Uterus (tissue), 4 donors: ENCODE results near the gene ZNF341. TPM values are rescaled to one million over a fixed set of nuclear protein-coding genes. Genes with fewer than 3 reads are reported as not detected.

Experiments used
- DNase-seq, 2 donors: peaks; one replicate each; pipeline ENCODE4 v3.0.0-alpha.2; 2019 to 2020
- H3K27ac ChIP-seq, 2 donors: fragments of 200-600 bp; sonication (generic); 1 replicate in 1 of 2; 2 replicates in 1 of 2; pipeline ENCODE4 v1.5.1; 2016 to 2018
- H3K27me3 ChIP-seq, 2 donors: fragments of 200-600 bp; sonication (generic); one replicate each; pipeline ENCODE4 v1.5.1; 2018 to 2019; ENCODE audit warnings: control low read depth in 1 of 2
- H3K36me3 ChIP-seq, 2 donors: fragments of 200-600 bp; sonication (generic); one replicate each; pipeline ENCODE4 v1.5.1; 2019; ENCODE audit warnings: control low read depth in 1 of 2
- H3K4me1 ChIP-seq, 2 donors: fragments of 200-600 bp; sonication (generic); one replicate each; pipeline ENCODE4 v1.5.1; 2018 to 2019; ENCODE audit warnings: control low read depth in 1 of 2
- H3K4me3 ChIP-seq, 2 donors: fragments of 200-600 bp; sonication (generic); 1 replicate in 1 of 2; 2 replicates in 1 of 2; pipeline ENCODE4 v1.5.1; 2018 to 2019; ENCODE audit warnings: mild to moderate bottlenecking in 1 of 2
- H3K9me3 ChIP-seq, 2 donors: fragments of 200-600 bp; sonication (generic); one replicate each; pipeline ENCODE4 v1.5.1; 2019; ENCODE audit warnings: control low read depth in 1 of 2
- CTCF ChIP-seq, 4 experiments: fragments of 200-600 bp in 2 of 4; fragments of 450-650 bp in 2 of 4; sonication (generic) in 2 of 4; IDR thresholded peaks; one replicate each; pipeline ENCODE4 v1.5.1; 2016 to 2019; ENCODE audit warnings: antibody characterized with exemption in 4 of 4, mild to moderate bottlenecking in 2 of 4, moderate library complexity in 1 of 4
- POLR2A ChIP-seq, 2 donors: fragments of 450-650 bp; IDR thresholded peaks; one replicate each; pipeline ENCODE4 v1.6.1; 2016; ENCODE audit warnings: antibody characterized with exemption in 2 of 2, mild to moderate bottlenecking in 1 of 2, moderate library complexity in 1 of 2
- intact Hi-C: fragments of 100-400 bp; cut with DNase I; formaldehyde crosslinking; loops from one replicate; pipeline ENCODE4 v1.15.1; 2023; ENCODE audit warnings: low total_unique reads
- total RNA-seq, 4 donors: library from RNA; depleted of rRNA in 3 of 4; stranded (reverse); fragments of >200 nt in 3 of 4; gene quantifications; one replicate each; pipeline versions ENCODE4 v1.1.0 to v1.2.4, GENCODE V29; 2014 to 2023
- donor health status: DM: yes; HTN: yes; CAD: no.

ZNF341 gene
- total RNA-seq, 4 donors from 2014 or later: 1.2 to 3.3 (median 2.7) TPM

GRCh38 chr20:33733654-33734576 is 2.1 kb downstream of the ZNF341 start:
- Histone ChIP-seq H3K9me3 (peaks cover 0 to 15% of the 10 kb centered on the region in 2 donors), H3K27me3 (no peaks in the 10 kb centered on the region), H3K4me3 (no peak overlapping the region), H3K36me3 (no peaks in the 10 kb centered on the region), H3K4me1 (no peaks in the 10 kb centered on the region), H3K27ac (peak overlapping the region; percentile 55 to 65)
- no peak for TF ChIP-seq POLR2A (IDR thresholded peaks at IDR 0.05)
- no peak for TF ChIP-seq CTCF (IDR thresholded peaks at IDR 0.05)
- intact Hi-C loops: no loop called here
- DNase-seq: no peak

- Histone ChIP-seq H3K36me3 (no peaks in the 10 kb centered on the region), H3K4me1 (no peaks in the 10 kb centered on the region), H3K27ac (no peak overlapping the region), H3K27me3 (no peaks in the 10 kb centered on the region), H3K4me3 (no peak overlapping the region), H3K9me3 (peaks cover 0 to 15% of the 10 kb centered on the region in 2 donors)
- no peak for DNase-seq
- intact Hi-C loops: no loop called here
- TF ChIP-seq POLR2A (IDR thresholded peaks at IDR 0.05) (no peak), CTCF (IDR thresholded peaks at IDR 0.05) (no peak)
These were observed 5.2 kb downstream of the ZNF341 start for GRCh38 chr20:33736962-33737361.

- peaks cover 0 to 15% of the 10 kb centered on the region in 2 donors for H3K9me3 ChIP-seq
- DNase-seq: no peak
- no peak overlapping the region for H3K4me3 ChIP-seq
- no peaks in the 10 kb centered on the region for H3K27me3 ChIP-seq
- no peaks in the 10 kb centered on the region for H3K4me1 ChIP-seq
- H3K36me3 ChIP-seq: no peaks in the 10 kb centered on the region
- intact Hi-C loops: no loop called here
- no peak overlapping the region for H3K27ac ChIP-seq
- TF ChIP-seq CTCF (IDR thresholded peaks at IDR 0.05) (no peak), POLR2A (IDR thresholded peaks at IDR 0.05) (no peak)
These were observed 7.7 kb downstream of the ZNF341 start for GRCh38 chr20:33739493-33739892.

GRCh38 chr20:33740189-33740588 is 8.4 kb downstream of the ZNF341 start:
- DNase-seq: no peak
- Histone ChIP-seq H3K36me3 (no peaks in the 10 kb centered on the region), H3K27ac (no peak overlapping the region), H3K4me3 (no peak overlapping the region), H3K9me3 (peaks cover 0 to 15% of the 10 kb centered on the region in 2 donors), H3K4me1 (no peaks in the 10 kb centered on the region), H3K27me3 (no peaks in the 10 kb centered on the region)
- no peak for TF ChIP-seq CTCF (IDR thresholded peaks at IDR 0.05)
- no peak for TF ChIP-seq POLR2A (IDR thresholded peaks at IDR 0.05)
- intact Hi-C loops: no loop called here

- Histone ChIP-seq H3K27me3 (no peaks in the 10 kb centered on the region), H3K9me3 (no peaks in the 10 kb centered on the region), H3K36me3 (no peaks in the 10 kb centered on the region), H3K4me3 (no peak overlapping the region), H3K27ac (no peak overlapping the region), H3K4me1 (no peaks in the 10 kb centered on the region)
- no peak for TF ChIP-seq CTCF (IDR thresholded peaks at IDR 0.05)
- TF ChIP-seq POLR2A (IDR thresholded peaks at IDR 0.05): no peak
- intact Hi-C loops: no loop called here
- no peak for DNase-seq
These were observed 12.4 kb downstream of the ZNF341 start for GRCh38 chr20:33744181-33744580.
